Liver (tissue), 9 donors: ENCODE results near the gene UHMK1. TPM values are rescaled to one million over a fixed set of nuclear protein-coding genes. Genes with fewer than 3 reads are reported as not detected.

Experiments used
- DNase-seq: peaks from one replicate; pipeline ENCODE4 v3.0.0-alpha.2; 2017; ENCODE audit warnings: low spot score
- H3K27ac ChIP-seq, 2 donors: one replicate each; pipeline ENCODE4 v1.7.0; 2013; ENCODE audit warnings: inconsistent platforms in 2 of 2, low read length in 2 of 2, control low read depth in 1 of 2, low read depth in 1 of 2, mild to moderate bottlenecking in 1 of 2
- H3K27me3 ChIP-seq, 4 donors: one replicate each; pipeline versions ENCODE4 v1.6.1 to v1.7.0; 2013; ENCODE audit warnings: low read length in 3 of 4, inconsistent platforms in 1 of 4, mild to moderate bottlenecking in 1 of 4, moderate library complexity in 1 of 4; ENCODE audit not compliant: control insufficient read depth in 4 of 4, insufficient read depth in 4 of 4
- H3K36me3 ChIP-seq, 4 donors: one replicate each; pipeline versions ENCODE4 v1.6.1 to v1.7.0; 2013; ENCODE audit warnings: low read length in 3 of 4, mild to moderate bottlenecking in 3 of 4, low read depth in 1 of 4, moderate library complexity in 1 of 4; ENCODE audit not compliant: control insufficient read depth in 4 of 4, insufficient read depth in 3 of 4
- H3K4me1 ChIP-seq, 4 donors: one replicate each; pipeline versions ENCODE4 v1.6.1 to v1.7.0; 2013; ENCODE audit warnings: low read length in 3 of 4, mild to moderate bottlenecking in 3 of 4, moderate library complexity in 1 of 4; ENCODE audit not compliant: control insufficient read depth in 4 of 4, insufficient read depth in 4 of 4
- H3K4me3 ChIP-seq, 3 donors: one replicate each; pipeline versions ENCODE4 v1.6.1 to v1.7.0; 2013; ENCODE audit warnings: low read length in 3 of 3, control low read depth in 1 of 3, low read depth in 1 of 3, mild to moderate bottlenecking in 1 of 3
- H3K9ac ChIP-seq, 2 donors: one replicate each; pipeline ENCODE4 v1.7.0; 2013; ENCODE audit warnings: low read length in 2 of 2, mild to moderate bottlenecking in 2 of 2, moderate library complexity in 2 of 2, control low read depth in 1 of 2, low read depth in 1 of 2
- H3K9me3 ChIP-seq, 4 donors: one replicate each; pipeline versions ENCODE4 v1.6.1 to v1.7.0; 2013; ENCODE audit warnings: low read length in 3 of 4; ENCODE audit not compliant: control insufficient read depth in 4 of 4
- EGR1 ChIP-seq, 2 donors: IDR thresholded peaks; 2 replicates each; pipeline ENCODE4 v1.6.1; 2016 to 2018; ENCODE audit warnings: antibody characterized with exemption in 2 of 2, low read depth in 2 of 2
- FOXA1 ChIP-seq: IDR thresholded peaks from 2 replicates; pipeline ENCODE4 v1.6.1; 2016; ENCODE audit warnings: antibody characterized with exemption
- FOXA2 ChIP-seq: IDR thresholded peaks from 2 replicates; pipeline ENCODE4 v1.6.1; 2016; ENCODE audit warnings: antibody characterized with exemption
- GABPA ChIP-seq, 2 donors: IDR thresholded peaks in 1 of 2; conservative IDR thresholded peaks in 1 of 2; 2 replicates each; pipeline ENCODE4 v1.6.1; 2016; ENCODE audit warnings: antibody characterized with exemption in 2 of 2, mild to moderate bottlenecking in 1 of 2, moderate library complexity in 1 of 2
- HNF4A ChIP-seq, 2 donors: conservative IDR thresholded peaks; 2 replicates each; pipeline ENCODE4 v1.6.1; 2016; ENCODE audit warnings: antibody characterized with exemption in 2 of 2, mild to moderate bottlenecking in 2 of 2
- HNF4G ChIP-seq: IDR thresholded peaks from 2 replicates; pipeline ENCODE4 v1.6.1; 2016; ENCODE audit warnings: antibody characterized with exemption
- JUND ChIP-seq, 2 donors: IDR thresholded peaks; 2 replicates each; pipeline ENCODE4 v1.6.1; 2016; ENCODE audit warnings: antibody characterized with exemption in 2 of 2
- NR2F2 ChIP-seq: IDR thresholded peaks from 2 replicates; pipeline ENCODE4 v1.6.1; 2016; ENCODE audit warnings: antibody characterized with exemption
- RAD21 ChIP-seq, 2 donors: IDR thresholded peaks; 2 replicates each; pipeline ENCODE4 v1.6.1; 2016; ENCODE audit warnings: antibody characterized with exemption in 2 of 2, mild to moderate bottlenecking in 2 of 2
- RXRA ChIP-seq, 2 donors: IDR thresholded peaks; 2 replicates each; pipeline ENCODE4 v1.6.1; 2017 to 2018; ENCODE audit warnings: antibody characterized with exemption in 2 of 2, mild to moderate bottlenecking in 1 of 2
- SP1 ChIP-seq: IDR thresholded peaks from 2 replicates; pipeline ENCODE4 v1.6.1; 2018; ENCODE audit warnings: antibody characterized with exemption, mild to moderate bottlenecking
- TAF1 ChIP-seq: conservative IDR thresholded peaks from 2 replicates; pipeline ENCODE4 v1.6.1; 2016; ENCODE audit warnings: antibody characterized with exemption, mild to moderate bottlenecking
- YY1 ChIP-seq: IDR thresholded peaks from 2 replicates; pipeline ENCODE4 v1.6.1; 2016; ENCODE audit warnings: antibody characterized with exemption, mild to moderate bottlenecking
- polyA plus RNA-seq, 2 donors: library from polyadenylated mRNA; stranded (reverse) in 1 of 2; unstranded in 1 of 2; fragments of 200-250 nt in 1 of 2; fragments of >200 nt in 1 of 2; fragmentation: Nextera tagmentation in 1 of 2; extraction: Ambion mirVana in 1 of 2; gene quantifications; one replicate each; pipeline versions ENCODE4 v1.2.1 to v1.2.3, GENCODE V29; 2013 to 2015
- total RNA-seq, 2 donors: library from RNA; depleted of rRNA; stranded (reverse); fragments of >200 nt; gene quantifications; one replicate each; pipeline ENCODE4 v1.2.3, GENCODE V29; 2014
- TF ChIP-seq, protein P1 (sequence below): IDR thresholded peaks from 2 replicates; pipeline ENCODE4 v1.6.1; 2016; ENCODE audit warnings: antibody characterized with exemption
- TF ChIP-seq, protein P2 (sequence below): IDR thresholded peaks from 2 replicates; pipeline ENCODE4 v1.6.1; 2016; ENCODE audit warnings: antibody characterized with exemption
- TF ChIP-seq, protein P3 (sequence below): IDR thresholded peaks from 2 replicates; pipeline ENCODE4 v1.6.1; 2016; ENCODE audit warnings: antibody characterized with exemption
- TF ChIP-seq, protein P4 (sequence below): IDR thresholded peaks from 2 replicates; pipeline ENCODE4 v1.6.1; 2016; ENCODE audit warnings: antibody characterized with exemption, mild to moderate bottlenecking
- TF ChIP-seq, protein P5 (sequence below): fragments of 150-350 bp; IDR thresholded peaks from 2 replicates; pipeline ENCODE4 v1.5.1; 2017; ENCODE audit warnings: improper control_type of control experiment, low read depth, low read length; ENCODE audit not compliant: missing input control
- donor health status: healthy.
- donor health status: healthy.
- donor health status: healthy.
- donor health status: healthy.
- donor health status: healthy.

The UHMK1 gene
- total and polyA plus RNA-seq, 4 donors, result 15.8 to 64.3 (median 36.9) TPM

DNA sequence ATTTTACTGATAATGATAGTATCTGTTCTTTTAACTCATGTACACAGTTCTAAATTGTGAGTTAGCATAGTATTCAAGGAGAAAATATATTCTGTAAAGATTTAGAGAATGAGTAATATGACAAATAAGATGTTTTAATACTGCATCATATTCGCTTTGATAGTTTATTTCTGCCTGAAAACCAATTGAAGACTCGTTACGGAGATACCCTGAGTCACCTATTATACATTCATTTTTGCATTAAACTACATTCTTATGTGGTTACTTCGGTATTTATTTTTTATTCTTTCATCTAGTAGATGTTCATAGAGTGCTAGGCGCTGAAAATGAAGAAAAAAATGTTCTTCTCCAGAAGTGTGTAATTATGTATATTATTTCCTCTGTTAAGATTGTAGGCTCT is 5.3 kb downstream of the UHMK1 start (continued):
- TF ChIP-seq, protein P1, sequence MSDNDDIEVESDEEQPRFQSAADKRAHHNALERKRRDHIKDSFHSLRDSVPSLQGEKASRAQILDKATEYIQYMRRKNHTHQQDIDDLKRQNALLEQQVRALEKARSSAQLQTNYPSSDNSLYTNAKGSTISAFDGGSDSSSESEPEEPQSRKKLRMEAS, result no peak
- TF ChIP-seq YY1 (no peak), GABPA (IDR thresholded peaks at IDR 0.05 in 1 of 2, conservative IDR thresholded peaks at IDR 0.05 in 1 of 2) (no peak)
- TF ChIP-seq, protein P2, sequence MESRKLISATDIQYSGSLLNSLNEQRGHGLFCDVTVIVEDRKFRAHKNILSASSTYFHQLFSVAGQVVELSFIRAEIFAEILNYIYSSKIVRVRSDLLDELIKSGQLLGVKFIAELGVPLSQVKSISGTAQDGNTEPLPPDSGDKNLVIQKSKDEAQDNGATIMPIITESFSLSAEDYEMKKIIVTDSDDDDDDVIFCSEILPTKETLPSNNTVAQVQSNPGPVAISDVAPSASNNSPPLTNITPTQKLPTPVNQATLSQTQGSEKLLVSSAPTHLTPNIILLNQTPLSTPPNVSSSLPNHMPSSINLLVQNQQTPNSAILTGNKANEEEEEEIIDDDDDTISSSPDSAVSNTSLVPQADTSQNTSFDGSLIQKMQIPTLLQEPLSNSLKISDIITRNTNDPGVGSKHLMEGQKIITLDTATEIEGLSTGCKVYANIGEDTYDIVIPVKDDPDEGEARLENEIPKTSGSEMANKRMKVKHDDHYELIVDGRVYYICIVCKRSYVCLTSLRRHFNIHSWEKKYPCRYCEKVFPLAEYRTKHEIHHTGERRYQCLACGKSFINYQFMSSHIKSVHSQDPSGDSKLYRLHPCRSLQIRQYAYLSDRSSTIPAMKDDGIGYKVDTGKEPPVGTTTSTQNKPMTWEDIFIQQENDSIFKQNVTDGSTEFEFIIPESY, result no peak

DNA sequence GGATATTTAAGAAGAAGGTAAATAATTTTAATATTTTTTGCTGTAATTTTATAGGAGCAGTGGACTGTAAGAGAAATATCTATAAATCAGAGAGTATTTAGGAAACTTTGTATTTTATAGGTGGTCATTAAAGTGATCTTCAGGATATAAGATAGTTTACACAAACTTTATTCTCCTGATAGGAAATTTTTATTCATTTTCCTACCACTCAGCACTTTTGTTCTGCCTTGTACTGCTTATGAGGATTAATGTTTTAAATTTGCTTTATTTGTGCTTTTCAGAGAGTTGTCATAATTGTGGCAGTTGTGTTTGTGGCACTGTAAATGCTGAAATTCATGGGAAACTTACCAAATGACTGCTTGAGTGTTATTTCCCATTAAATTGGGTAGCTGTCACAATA is 29.7 kb downstream of the UHMK1 start:
- Histone ChIP-seq H3K9me3 (no peaks in the 10 kb centered on the region), H3K36me3 (peaks cover 3 to 35% (median 17%) of the 10 kb centered on the region in 4 donors), H3K9ac (no peak overlapping the region), H3K4me3 (no peak overlapping the region), H3K27ac (no peak overlapping the region), H3K27me3 (no peaks in the 10 kb centered on the region), H3K4me1 (no peaks in the 10 kb centered on the region)
- TF ChIP-seq NR2F2 (no peak), GABPA (IDR thresholded peaks at IDR 0.05 in 1 of 2, conservative IDR thresholded peaks at IDR 0.05 in 1 of 2) (no peak), HNF4G (no peak), EGR1 (IDR thresholded peaks at IDR 0.05; ENCODE audit: low read depth in 2 of 2) (no peak), FOXA1 (no peak), JUND (IDR thresholded peaks at IDR 0.05) (no peak), SP1 (no peak), RAD21 (IDR thresholded peaks at IDR 0.05) (no peak), RXRA (IDR thresholded peaks at IDR 0.05) (no peak), FOXA2 (no peak), TAF1 (no peak), HNF4A (conservative IDR thresholded peaks at IDR 0.05) (no peak)
- TF ChIP-seq, protein P3, sequence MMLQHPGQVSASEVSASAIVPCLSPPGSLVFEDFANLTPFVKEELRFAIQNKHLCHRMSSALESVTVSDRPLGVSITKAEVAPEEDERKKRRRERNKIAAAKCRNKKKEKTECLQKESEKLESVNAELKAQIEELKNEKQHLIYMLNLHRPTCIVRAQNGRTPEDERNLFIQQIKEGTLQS, result no peak
- TF ChIP-seq, protein P4, sequence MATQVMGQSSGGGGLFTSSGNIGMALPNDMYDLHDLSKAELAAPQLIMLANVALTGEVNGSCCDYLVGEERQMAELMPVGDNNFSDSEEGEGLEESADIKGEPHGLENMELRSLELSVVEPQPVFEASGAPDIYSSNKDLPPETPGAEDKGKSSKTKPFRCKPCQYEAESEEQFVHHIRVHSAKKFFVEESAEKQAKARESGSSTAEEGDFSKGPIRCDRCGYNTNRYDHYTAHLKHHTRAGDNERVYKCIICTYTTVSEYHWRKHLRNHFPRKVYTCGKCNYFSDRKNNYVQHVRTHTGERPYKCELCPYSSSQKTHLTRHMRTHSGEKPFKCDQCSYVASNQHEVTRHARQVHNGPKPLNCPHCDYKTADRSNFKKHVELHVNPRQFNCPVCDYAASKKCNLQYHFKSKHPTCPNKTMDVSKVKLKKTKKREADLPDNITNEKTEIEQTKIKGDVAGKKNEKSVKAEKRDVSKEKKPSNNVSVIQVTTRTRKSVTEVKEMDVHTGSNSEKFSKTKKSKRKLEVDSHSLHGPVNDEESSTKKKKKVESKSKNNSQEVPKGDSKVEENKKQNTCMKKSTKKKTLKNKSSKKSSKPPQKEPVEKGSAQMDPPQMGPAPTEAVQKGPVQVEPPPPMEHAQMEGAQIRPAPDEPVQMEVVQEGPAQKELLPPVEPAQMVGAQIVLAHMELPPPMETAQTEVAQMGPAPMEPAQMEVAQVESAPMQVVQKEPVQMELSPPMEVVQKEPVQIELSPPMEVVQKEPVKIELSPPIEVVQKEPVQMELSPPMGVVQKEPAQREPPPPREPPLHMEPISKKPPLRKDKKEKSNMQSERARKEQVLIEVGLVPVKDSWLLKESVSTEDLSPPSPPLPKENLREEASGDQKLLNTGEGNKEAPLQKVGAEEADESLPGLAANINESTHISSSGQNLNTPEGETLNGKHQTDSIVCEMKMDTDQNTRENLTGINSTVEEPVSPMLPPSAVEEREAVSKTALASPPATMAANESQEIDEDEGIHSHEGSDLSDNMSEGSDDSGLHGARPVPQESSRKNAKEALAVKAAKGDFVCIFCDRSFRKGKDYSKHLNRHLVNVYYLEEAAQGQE, result no peak
- TF ChIP-seq, protein P5, sequence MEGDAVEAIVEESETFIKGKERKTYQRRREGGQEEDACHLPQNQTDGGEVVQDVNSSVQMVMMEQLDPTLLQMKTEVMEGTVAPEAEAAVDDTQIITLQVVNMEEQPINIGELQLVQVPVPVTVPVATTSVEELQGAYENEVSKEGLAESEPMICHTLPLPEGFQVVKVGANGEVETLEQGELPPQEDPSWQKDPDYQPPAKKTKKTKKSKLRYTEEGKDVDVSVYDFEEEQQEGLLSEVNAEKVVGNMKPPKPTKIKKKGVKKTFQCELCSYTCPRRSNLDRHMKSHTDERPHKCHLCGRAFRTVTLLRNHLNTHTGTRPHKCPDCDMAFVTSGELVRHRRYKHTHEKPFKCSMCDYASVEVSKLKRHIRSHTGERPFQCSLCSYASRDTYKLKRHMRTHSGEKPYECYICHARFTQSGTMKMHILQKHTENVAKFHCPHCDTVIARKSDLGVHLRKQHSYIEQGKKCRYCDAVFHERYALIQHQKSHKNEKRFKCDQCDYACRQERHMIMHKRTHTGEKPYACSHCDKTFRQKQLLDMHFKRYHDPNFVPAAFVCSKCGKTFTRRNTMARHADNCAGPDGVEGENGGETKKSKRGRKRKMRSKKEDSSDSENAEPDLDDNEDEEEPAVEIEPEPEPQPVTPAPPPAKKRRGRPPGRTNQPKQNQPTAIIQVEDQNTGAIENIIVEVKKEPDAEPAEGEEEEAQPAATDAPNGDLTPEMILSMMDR, result no peak
- TF ChIP-seq, protein P1, result no peak
- TF ChIP-seq, protein P2, result no peak
- DNase-seq, result no peak
